HUES48 (cell line): ENCODE data around the gene DQX1.

Experiments
- H3K27ac ChIP-seq: one replicate; pipeline ENCODE4 v1.7.0; 2013; ENCODE audit warnings: low read depth, low read length, inconsistent platforms
- H3K27me3 ChIP-seq: 2 replicates; pipeline ENCODE4 v1.6.1; 2013; ENCODE audit warnings: mild to moderate bottlenecking, low read length; ENCODE audit not compliant: control insufficient read depth, insufficient read depth
- H3K36me3 ChIP-seq: 2 replicates; pipeline ENCODE4 v1.6.1; 2013; ENCODE audit warnings: low read length; ENCODE audit not compliant: control insufficient read depth, insufficient read depth
- H3K4me1 ChIP-seq: 2 replicates; pipeline ENCODE4 v1.6.1; 2013; ENCODE audit warnings: mild to moderate bottlenecking, low read length; ENCODE audit not compliant: control insufficient read depth, insufficient read depth
- H3K4me3 ChIP-seq: 2 replicates; pipeline ENCODE4 v1.5.1; 2013; ENCODE audit warnings: mild to moderate bottlenecking, low read depth, low read length
- H3K9ac ChIP-seq: 2 replicates; pipeline ENCODE4 v1.6.1; 2013; ENCODE audit warnings: mild to moderate bottlenecking, low read depth, low read length, moderate library complexity
- H3K9me3 ChIP-seq: 2 replicates; pipeline ENCODE4 v1.6.1; 2013; ENCODE audit warnings: low read length; ENCODE audit not compliant: control insufficient read depth, insufficient read depth

The DQX1 gene

DNA sequence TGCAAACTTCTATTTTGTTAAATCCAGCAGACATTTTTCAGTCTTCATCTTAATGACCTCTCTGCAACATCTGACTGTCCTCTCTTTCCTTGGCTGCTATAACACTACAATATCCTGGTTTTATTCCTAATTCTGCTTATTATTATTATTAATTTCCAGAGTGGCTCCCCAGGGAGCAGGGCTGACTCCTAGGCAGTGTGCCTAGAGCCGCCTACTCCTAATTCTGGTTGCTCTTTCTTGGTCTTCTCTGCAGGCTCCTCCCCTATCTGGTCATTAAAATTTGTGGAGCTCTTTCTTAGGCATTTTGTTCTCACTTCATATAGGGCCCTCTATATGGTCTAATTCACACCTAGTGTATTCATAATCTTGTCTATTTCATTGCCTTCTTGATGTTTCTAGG, 16.9 kb upstream of the DQX1 start:
- Histone ChIP-seq H3K36me3 (no peaks in the 10 kb centered on the region), H3K4me3 (no peak overlapping the region), H3K9me3 (no peaks in the 10 kb centered on the region), H3K27me3 (peaks cover 8% of the 10 kb centered on the region; the same call in 1 of the 2 replicates), H3K9ac (no peak overlapping the region), H3K4me1 (no peaks in the 10 kb centered on the region), H3K27ac (no peak overlapping the region)

DNA sequence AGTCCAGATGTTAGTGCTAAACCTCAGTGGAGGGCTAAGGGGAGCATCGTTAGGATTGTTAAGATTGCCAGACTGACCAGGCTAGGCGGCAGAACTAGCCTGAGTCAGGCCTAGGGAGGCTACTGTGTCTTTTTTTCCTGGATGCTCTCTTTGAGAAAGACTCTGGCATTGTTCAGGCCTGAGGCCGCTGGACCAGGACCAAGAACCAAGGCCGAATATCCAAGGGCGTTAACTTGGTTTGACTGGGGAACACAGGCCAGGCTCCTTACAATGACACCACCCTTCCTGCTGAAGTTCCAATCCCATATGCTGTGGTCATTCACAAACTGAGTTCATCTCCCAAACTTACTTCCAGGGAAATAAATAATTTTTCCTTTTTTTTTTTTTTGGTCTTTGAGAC, 14.3 kb upstream of the DQX1 start:
- no peak overlapping the region for H3K9ac ChIP-seq
- H3K4me3 ChIP-seq: no peak overlapping the region
- H3K9me3 ChIP-seq: no peaks in the 10 kb centered on the region
- no peak overlapping the region for H3K27ac ChIP-seq
- no peaks in the 10 kb centered on the region for H3K27me3 ChIP-seq
- no peaks in the 10 kb centered on the region for H3K36me3 ChIP-seq
- no peaks in the 10 kb centered on the region for H3K4me1 ChIP-seq

- no peak overlapping the region for H3K4me3 ChIP-seq
- H3K9me3 ChIP-seq: no peaks in the 10 kb centered on the region
- peaks cover 5% of the 10 kb centered on the region for H3K36me3 ChIP-seq
- H3K27me3 ChIP-seq: no peaks in the 10 kb centered on the region
- H3K9ac ChIP-seq: no peak overlapping the region
- H3K27ac ChIP-seq: no peak overlapping the region
- H3K4me1 ChIP-seq: no peaks in the 10 kb centered on the region
These were observed 12.9 kb upstream of the DQX1 start for GRCh38 chr2:74538881-74539339.

- H3K4me3 ChIP-seq: no peak overlapping the region
- H3K9me3 ChIP-seq: no peaks in the 10 kb centered on the region
- no peaks in the 10 kb centered on the region for H3K4me1 ChIP-seq
- no peak overlapping the region for H3K9ac ChIP-seq
- H3K27me3 ChIP-seq: no peaks in the 10 kb centered on the region
- no peak overlapping the region for H3K27ac ChIP-seq
- peaks cover 23% of the 10 kb centered on the region for H3K36me3 ChIP-seq
These were observed 11.1 kb upstream of the DQX1 start for GRCh38 chr2:74537140-74537539.

DNA sequence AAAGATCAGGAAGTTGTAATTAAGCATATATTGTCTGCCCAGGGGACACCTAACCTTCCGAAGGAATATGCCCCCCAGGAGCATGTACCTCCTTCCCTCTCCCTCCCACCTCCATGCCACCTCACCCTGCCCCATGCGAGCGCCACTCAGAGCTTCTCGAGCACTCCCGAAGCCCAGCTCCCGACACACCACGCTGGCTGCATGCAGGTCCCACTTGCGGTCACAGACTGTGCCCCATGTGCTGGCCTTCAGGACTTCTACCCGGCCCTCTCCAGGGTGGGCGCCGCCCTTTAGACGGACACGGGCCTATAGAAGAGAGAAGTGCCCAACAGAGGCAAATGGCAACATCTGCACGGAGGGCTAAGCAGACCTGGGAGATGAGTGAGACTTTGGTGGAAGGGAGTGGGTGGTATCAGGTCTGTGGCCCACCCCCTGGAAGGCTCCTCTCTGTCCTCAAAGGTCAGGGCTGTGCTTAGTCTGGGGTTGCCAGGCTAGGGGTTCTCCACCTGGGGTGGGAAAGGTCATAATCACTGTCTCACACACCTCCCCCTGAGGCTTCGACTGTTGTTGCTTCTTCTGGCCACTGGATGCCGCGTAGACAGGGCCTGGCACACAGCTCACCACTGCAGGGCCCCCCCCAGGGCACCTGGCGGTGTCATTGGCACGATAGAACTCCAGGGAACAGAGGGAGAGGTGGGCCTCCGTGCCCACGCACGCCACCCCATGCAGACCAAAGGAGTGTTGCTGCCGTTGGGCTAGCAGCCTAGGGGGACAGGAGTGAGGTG, 10.3 kb upstream of the DQX1 start:
- H3K9me3 ChIP-seq: no peaks in the 10 kb centered on the region
- no peak overlapping the region for H3K27ac ChIP-seq
- no peak overlapping the region for H3K9ac ChIP-seq
- H3K4me3 ChIP-seq: no peak overlapping the region
- no peaks in the 10 kb centered on the region for H3K27me3 ChIP-seq
- peaks cover 23% of the 10 kb centered on the region for H3K36me3 ChIP-seq
- H3K4me1 ChIP-seq: no peaks in the 10 kb centered on the region

- Histone ChIP-seq H3K4me3 (no peak overlapping the region), H3K27me3 (no peaks in the 10 kb centered on the region), H3K9me3 (no peaks in the 10 kb centered on the region), H3K36me3 (peaks cover 23% of the 10 kb centered on the region), H3K4me1 (peaks cover 3% of the 10 kb centered on the region; the same call in 1 of the 2 replicates), H3K9ac (no peak overlapping the region), H3K27ac (no peak overlapping the region)
These were observed 9.5 kb upstream of the DQX1 start for GRCh38 chr2:74535440-74535965.

GRCh38 chr2:74534411-74534810, 8.4 kb upstream of the DQX1 start:
- no peaks in the 10 kb centered on the region for H3K9me3 ChIP-seq
- H3K4me3 ChIP-seq: no peak overlapping the region
- peaks cover 23% of the 10 kb centered on the region for H3K36me3 ChIP-seq
- no peak overlapping the region for H3K27ac ChIP-seq
- no peak overlapping the region for H3K9ac ChIP-seq
- peaks cover 3% of the 10 kb centered on the region; the same call in 1 of the 2 replicates for H3K4me1 ChIP-seq
- no peaks in the 10 kb centered on the region for H3K27me3 ChIP-seq

DNA sequence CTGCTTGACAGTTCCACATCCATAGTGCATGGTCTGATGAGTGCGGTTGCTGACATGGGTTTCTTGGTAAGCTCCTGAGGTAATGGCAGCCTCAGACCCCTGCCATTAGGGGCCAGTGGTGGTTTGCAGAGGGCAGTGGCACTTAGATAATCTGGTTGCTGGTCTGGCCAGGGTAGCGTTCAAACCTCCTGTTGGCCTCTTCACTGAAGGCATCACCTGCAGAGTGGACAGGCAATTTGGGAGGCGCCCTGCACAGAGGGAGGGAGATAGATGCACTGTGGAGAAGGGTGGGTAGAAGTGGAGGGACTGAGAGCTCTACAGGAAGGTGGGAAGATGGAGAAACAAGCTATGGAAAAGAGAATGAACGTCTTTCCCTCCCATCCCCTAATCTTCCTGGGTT, 7.4 kb upstream of the DQX1 start:
- Histone ChIP-seq H3K4me1 (peaks cover 4% of the 10 kb centered on the region; the same call in 1 of the 2 replicates), H3K36me3 (peaks cover 23% of the 10 kb centered on the region), H3K27ac (no peak overlapping the region), H3K4me3 (no peak overlapping the region), H3K9me3 (no peaks in the 10 kb centered on the region), H3K27me3 (no peaks in the 10 kb centered on the region), H3K9ac (no peak overlapping the region)

GRCh38 chr2:74532222-74532621, 6.2 kb upstream of the DQX1 start:
- Histone ChIP-seq H3K36me3 (peaks cover 35% of the 10 kb centered on the region), H3K4me3 (no peak overlapping the region), H3K9ac (no peak overlapping the region), H3K9me3 (no peaks in the 10 kb centered on the region), H3K27ac (no peak overlapping the region), H3K4me1 (peaks cover 7% of the 10 kb centered on the region), H3K27me3 (no peaks in the 10 kb centered on the region)

DNA sequence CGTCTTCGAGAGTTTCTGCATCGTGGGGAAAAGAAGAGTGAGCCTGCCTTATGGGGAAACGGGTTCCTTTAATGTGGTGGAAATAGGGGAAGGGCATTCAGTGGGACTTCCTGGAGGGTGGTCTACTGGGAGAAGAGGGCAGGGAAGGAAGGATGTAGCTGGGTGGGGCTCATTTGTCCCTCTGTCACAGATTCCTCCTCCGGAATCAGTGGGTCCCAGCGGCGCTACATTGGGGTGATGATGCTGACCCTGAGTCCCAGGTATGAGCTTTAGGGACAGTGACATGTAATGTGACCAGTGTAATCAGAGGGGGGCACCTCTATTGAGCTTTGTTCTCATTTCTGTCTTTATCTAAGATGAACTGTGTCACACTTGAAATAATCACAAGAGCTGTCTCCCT, 5.6 kb upstream of the DQX1 start:
- Histone ChIP-seq H3K27ac (no peak overlapping the region), H3K9me3 (no peaks in the 10 kb centered on the region), H3K9ac (no peak overlapping the region), H3K27me3 (no peaks in the 10 kb centered on the region), H3K36me3 (peaks cover 40% of the 10 kb centered on the region), H3K4me3 (no peak overlapping the region), H3K4me1 (peaks cover 7% of the 10 kb centered on the region)
